ENCODE data around the gene TXNDC5. TPM values are rescaled to one million over a fixed set of nuclear protein-coding genes. Genes with fewer than 3 reads are reported as not detected.

TXNDC5 gene
- total RNA-seq, 4 donors from 2014 or later = 51.9 to 125 (median 104) TPM

DNA sequence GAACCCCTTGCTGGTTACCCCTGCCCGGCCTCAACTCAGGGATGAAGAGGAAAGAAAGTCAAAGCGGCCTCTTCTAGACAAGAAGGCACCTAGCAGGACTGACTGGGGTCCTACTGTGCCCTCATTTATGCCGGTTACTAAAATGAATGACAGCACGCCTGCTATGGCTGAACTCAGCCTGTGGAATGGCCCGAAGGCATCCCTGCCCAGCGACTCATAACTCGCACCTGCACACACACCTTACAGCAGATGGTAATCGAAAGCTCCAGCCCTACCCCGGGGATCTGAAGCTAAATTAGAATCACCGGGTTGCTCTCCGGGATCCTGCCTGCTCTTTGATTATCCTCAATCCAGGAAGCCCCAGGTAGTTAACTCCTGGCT is 747 bp upstream of the TXNDC5 start:
- TF ChIP-seq POLR2A (IDR thresholded peaks at IDR 0.05) = no peak
- TF ChIP-seq, protein P1, sequence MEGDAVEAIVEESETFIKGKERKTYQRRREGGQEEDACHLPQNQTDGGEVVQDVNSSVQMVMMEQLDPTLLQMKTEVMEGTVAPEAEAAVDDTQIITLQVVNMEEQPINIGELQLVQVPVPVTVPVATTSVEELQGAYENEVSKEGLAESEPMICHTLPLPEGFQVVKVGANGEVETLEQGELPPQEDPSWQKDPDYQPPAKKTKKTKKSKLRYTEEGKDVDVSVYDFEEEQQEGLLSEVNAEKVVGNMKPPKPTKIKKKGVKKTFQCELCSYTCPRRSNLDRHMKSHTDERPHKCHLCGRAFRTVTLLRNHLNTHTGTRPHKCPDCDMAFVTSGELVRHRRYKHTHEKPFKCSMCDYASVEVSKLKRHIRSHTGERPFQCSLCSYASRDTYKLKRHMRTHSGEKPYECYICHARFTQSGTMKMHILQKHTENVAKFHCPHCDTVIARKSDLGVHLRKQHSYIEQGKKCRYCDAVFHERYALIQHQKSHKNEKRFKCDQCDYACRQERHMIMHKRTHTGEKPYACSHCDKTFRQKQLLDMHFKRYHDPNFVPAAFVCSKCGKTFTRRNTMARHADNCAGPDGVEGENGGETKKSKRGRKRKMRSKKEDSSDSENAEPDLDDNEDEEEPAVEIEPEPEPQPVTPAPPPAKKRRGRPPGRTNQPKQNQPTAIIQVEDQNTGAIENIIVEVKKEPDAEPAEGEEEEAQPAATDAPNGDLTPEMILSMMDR (IDR thresholded peaks at IDR 0.05) = no peak
- Histone ChIP-seq H3K36me3 (no peaks in the 10 kb centered on the region), H3K27me3 (peaks cover 0 to 9% (median 0%) of the 10 kb centered on the region in 4 donors), H3K9me3 (no peaks in the 10 kb centered on the region), H3K27ac (peak overlapping the region in 3 of 4 donors; percentile 84 to 91 (median 91)), H3K4me3 (peak overlapping the region in 3 of 4 donors; percentile 74 to 97 (median 95)), H3K4me1 (peaks cover 16 to 36% (median 26%) of the 10 kb centered on the region in 3 donors)
- WGBS, 2 donors = 57 to 89% methylated on average over 10 of the region's 11 CpGs
- intact Hi-C loops (cut with DNase I) = no loop called here
- no peak for DNase-seq

DNA sequence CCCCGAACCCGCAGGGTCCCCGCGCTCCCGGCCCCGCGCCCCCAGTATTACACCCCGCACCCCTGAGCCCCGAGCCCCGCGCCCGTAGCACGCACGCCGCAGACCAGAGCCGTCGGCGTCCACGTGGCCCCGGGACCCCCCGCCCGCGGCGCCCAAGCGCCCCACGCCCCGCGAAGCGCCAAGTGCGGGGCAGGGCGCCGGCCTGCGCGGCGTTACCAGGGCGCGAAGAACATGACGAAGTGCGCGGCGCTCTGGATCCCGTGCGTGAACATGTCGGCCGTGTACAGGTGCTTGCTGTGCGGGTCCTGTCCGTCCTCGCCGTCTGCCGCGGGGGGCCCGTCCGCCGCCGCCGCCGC is 312 bp downstream of the TXNDC5 start:
- WGBS, 2 donors = no CpG with 5 or more reads among the region's 57 CpGs
- H3K27me3 ChIP-seq = peaks cover 0 to 9% (median 0%) of the 10 kb centered on the region in 4 donors
- intact Hi-C loops (cut with DNase I) = no loop called here
- H3K4me3 ChIP-seq = peak overlapping the region; percentile 74 to 97 (median 92)
- H3K27ac ChIP-seq = peak overlapping the region; percentile 65 to 91 (median 89)
- H3K36me3 ChIP-seq = no peaks in the 10 kb centered on the region
- TF ChIP-seq POLR2A (IDR thresholded peaks at IDR 0.05) = no peak
- TF ChIP-seq, protein P1 (IDR thresholded peaks at IDR 0.05) = no peak
- no peaks in the 10 kb centered on the region for H3K9me3 ChIP-seq
- H3K4me1 ChIP-seq = peaks cover 16 to 38% (median 26%) of the 10 kb centered on the region in 3 donors
- DNase-seq = no peak

GRCh38 chr6:7909323-7910276 is 988 bp downstream of the TXNDC5 start:
- TF ChIP-seq, protein P1 (IDR thresholded peaks at IDR 0.05) = no peak
- peak in 2 of 4 donors; percentile 20 to 32 for TF ChIP-seq POLR2A (IDR thresholded peaks at IDR 0.05)
- H3K27ac ChIP-seq = peak overlapping the region; percentile 65 to 91 (median 89)
- H3K27me3 ChIP-seq = peaks cover 0 to 9% (median 0%) of the 10 kb centered on the region in 4 donors
- H3K36me3 ChIP-seq = peaks cover 0 to 3% (median 0%) of the 10 kb centered on the region in 3 donors
- intact Hi-C loops (cut with DNase I) = no loop called here
- DNase-seq = no peak
- no peaks in the 10 kb centered on the region for H3K9me3 ChIP-seq
- H3K4me3 ChIP-seq = peak overlapping the region; percentile 74 to 97 (median 92)
- WGBS, 2 donors = 0 to 2% methylated on average over 8 to 13 of the region's 66 CpGs
- H3K4me1 ChIP-seq = peaks cover 16 to 45% (median 26%) of the 10 kb centered on the region in 3 donors

- 92 to 96% methylated on average over 4 of the region's 4 CpGs for WGBS, 2 donors
Observed at GRCh38 chr6:7907159-7907558, 3.4 kb downstream of the TXNDC5 start.

More at GRCh38 chr6:7907159-7907558, 3.4 kb downstream of the TXNDC5 start:
- intact Hi-C loops (cut with DNase I) = no loop called here
- no peaks in the 10 kb centered on the region for H3K27me3 ChIP-seq
- no peak for DNase-seq
- no peaks in the 10 kb centered on the region for H3K9me3 ChIP-seq
- TF ChIP-seq, protein P1 (IDR thresholded peaks at IDR 0.05) = no peak
- no peak for TF ChIP-seq POLR2A (IDR thresholded peaks at IDR 0.05)
- peaks cover 21 to 56% (median 29%) of the 10 kb centered on the region in 3 donors for H3K4me1 ChIP-seq
- peak overlapping the region in 1 of 4 donors; percentile 7 for H3K4me3 ChIP-seq
- no peak overlapping the region for H3K27ac ChIP-seq
- peaks cover 11 to 27% (median 11%) of the 10 kb centered on the region in 3 donors for H3K36me3 ChIP-seq

Data from esophagus squamous epithelium (tissue), 5 donors.